ENCODE data around the gene KCNQ1.

The KCNQ1 gene

GRCh38 chr11:2400762-2401435 is 43.9 kb upstream of the KCNQ1 start:
- FAIRE-seq: peak; percentile 47
- no peak for DNase-seq (ENCODE audit: insufficient read length, low spot score)
- no peak for TF ChIP-seq POLR2A (IDR thresholded peaks at IDR 0.05; ENCODE audit: low read depth, low read length)
- TF ChIP-seq POU2F2 (IDR thresholded peaks at IDR 0.05; ENCODE audit: low read depth, low read length): no peak
- TF ChIP-seq TAF1 (IDR thresholded peaks at IDR 0.05; ENCODE audit: low read depth, low read length): no peak
- no peak for TF ChIP-seq POLR2AphosphoS5 (IDR thresholded peaks at IDR 0.05; ENCODE audit: low read depth, low read length)
- TF ChIP-seq PAX5 (IDR thresholded peaks at IDR 0.05; ENCODE audit: insufficient read depth, low read length, severe bottlenecking): no peak
- no peak for TF ChIP-seq SPI1 (IDR thresholded peaks at IDR 0.05; ENCODE audit: low read depth, low read length)

DNA sequence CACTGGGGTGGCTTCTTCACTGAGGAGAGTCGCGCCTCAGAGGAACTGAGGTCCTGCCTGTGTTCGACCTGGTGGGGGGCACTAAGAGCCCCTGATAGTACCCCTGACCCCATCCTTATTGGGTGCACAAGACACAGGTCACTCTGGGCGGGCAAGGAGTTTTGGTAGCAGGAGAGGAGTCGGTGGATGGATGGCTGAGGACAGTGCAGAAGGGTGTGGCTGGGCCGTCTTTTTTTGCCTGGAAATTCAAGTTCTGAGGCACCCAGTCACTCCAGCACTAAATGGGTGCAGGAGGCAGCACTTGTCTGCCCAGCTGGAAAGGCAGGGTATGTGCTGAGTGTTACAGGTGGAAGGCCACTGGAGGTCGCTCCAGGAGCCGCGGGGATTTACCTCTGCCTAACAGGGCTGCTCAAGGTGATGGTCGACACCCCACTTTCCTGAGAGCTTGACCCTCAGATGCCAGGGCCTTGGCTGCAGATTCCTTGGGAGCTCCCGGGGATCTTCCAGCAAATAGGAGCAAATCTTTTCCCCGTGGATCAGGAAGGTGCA is 43.3 kb upstream of the KCNQ1 start:
- no peak for DNase-seq (ENCODE audit: insufficient read length, low spot score)
- no peak for FAIRE-seq
- TF ChIP-seq POU2F2 (IDR thresholded peaks at IDR 0.05; ENCODE audit: low read depth, low read length) (no peak), POLR2AphosphoS5 (IDR thresholded peaks at IDR 0.05; ENCODE audit: low read depth, low read length) (no peak), SPI1 (IDR thresholded peaks at IDR 0.05; ENCODE audit: low read depth, low read length) (no peak), TAF1 (IDR thresholded peaks at IDR 0.05; ENCODE audit: low read depth, low read length) (no peak), POLR2A (IDR thresholded peaks at IDR 0.05; ENCODE audit: low read depth, low read length) (no peak), PAX5 (IDR thresholded peaks at IDR 0.05; ENCODE audit: insufficient read depth, low read length, severe bottlenecking) (no peak)

DNA sequence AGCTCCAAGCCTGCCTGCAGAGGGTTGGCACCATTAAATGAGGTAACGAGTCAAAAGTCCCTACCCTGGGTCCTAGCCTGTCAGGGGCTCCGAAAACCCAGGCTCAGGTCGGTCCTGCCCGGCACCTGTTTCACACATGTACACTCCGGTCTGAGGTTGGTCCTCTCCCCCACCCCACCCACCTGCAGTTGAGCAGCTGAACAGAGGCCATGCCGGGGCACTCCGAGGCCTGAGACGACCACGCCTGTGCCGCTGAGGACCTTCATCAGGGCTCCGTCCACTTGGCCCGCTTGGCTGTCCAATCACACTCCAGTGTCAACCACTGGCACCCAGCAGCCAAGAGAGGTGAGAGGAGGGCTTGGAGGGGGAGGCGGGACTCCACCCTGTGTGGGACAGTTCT is 42.7 kb upstream of the KCNQ1 start:
- no peak for FAIRE-seq
- DNase-seq (ENCODE audit: insufficient read length, low spot score): no peak
- TF ChIP-seq TAF1 (IDR thresholded peaks at IDR 0.05; ENCODE audit: low read depth, low read length) (no peak), PAX5 (IDR thresholded peaks at IDR 0.05; ENCODE audit: insufficient read depth, low read length, severe bottlenecking) (no peak), POU2F2 (IDR thresholded peaks at IDR 0.05; ENCODE audit: low read depth, low read length) (no peak), SPI1 (IDR thresholded peaks at IDR 0.05; ENCODE audit: low read depth, low read length) (no peak), POLR2A (IDR thresholded peaks at IDR 0.05; ENCODE audit: low read depth, low read length) (no peak)

DNA sequence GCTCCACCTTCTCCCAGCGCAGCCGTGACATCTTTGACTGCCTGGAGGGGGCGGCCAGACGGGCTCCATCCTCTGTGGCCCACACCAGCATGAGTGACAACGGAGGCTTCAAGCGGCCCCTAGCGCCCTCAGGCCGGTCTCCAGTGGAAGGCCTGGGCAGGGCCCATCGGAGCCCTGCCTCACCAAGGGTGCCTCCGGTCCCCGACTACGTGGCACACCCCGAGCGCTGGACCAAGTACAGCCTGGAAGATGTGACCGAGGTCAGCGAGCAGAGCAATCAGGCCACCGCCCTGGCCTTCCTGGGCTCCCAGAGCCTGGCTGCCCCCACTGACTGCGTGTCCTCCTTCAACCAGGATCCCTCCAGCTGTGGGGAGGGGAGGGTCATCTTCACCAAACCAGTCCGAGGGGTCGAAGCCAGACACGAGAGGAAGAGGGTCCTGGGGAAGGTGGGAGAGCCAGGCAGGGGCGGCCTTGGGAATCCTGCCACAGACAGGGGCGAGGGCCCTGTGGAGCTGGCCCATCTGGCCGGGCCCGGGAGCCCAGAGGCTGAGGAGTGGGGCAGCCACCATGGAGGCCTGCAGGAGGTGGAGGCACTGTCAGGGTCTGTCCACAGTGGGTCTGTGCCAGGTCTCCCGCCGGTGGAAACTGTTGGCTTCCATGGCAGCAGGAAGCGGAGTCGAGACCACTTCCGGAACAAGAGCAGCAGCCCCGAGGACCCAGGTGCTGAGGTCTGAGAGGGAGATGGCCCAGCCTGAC is 41.7 kb upstream of the KCNQ1 start:
- FAIRE-seq: no peak
- no peak for TF ChIP-seq POLR2A (IDR thresholded peaks at IDR 0.05; ENCODE audit: low read depth, low read length)
- TF ChIP-seq POU2F2 (IDR thresholded peaks at IDR 0.05; ENCODE audit: low read depth, low read length): no peak
- no peak for TF ChIP-seq POLR2AphosphoS5 (IDR thresholded peaks at IDR 0.05; ENCODE audit: low read depth, low read length)
- no peak for TF ChIP-seq PAX5 (IDR thresholded peaks at IDR 0.05; ENCODE audit: insufficient read depth, low read length, severe bottlenecking)

DNA sequence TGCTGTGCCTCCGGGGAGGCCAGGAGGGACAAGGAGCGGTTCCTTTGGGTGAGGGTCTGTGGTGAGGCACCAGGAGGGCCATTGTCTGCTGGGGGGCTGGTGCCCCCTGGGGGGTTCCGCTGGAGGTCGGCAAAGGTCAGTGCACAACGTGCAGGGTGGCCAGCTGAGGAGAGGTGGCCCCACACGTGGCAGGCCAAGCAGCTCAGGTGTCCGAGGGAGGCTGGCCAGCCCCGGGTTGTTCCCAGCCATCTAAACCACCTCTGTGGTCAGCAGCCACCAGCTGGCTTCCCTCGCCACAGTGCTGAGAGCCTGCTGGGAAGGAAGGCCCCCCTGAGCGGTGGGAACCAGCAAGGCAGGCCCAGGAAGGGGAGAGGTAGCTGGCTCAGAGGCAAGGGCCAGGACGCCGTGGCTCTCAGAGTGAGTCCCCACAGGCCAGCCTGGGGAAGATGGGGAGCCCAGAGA is 40.0 kb upstream of the KCNQ1 start:
- no peak; the same call in 1 of the 2 replicates for TF ChIP-seq POU2F2 (IDR thresholded peaks at IDR 0.05; ENCODE audit: low read depth, low read length)
- TF ChIP-seq POLR2AphosphoS5 (IDR thresholded peaks at IDR 0.05; ENCODE audit: low read depth, low read length): peak; percentile 64
- DNase-seq (ENCODE audit: insufficient read length, low spot score) (no peak), FAIRE-seq (no peak)

More for the DNA sequence above, 41.7 kb upstream of the KCNQ1 start:
- no peak for DNase-seq (ENCODE audit: insufficient read length, low spot score)

GRCh38 chr11:2406451-2406850 is 38.4 kb upstream of the KCNQ1 start:
- no peak for DNase-seq (ENCODE audit: insufficient read length, low spot score)
- FAIRE-seq: no peak
- no peak for TF ChIP-seq PAX5 (IDR thresholded peaks at IDR 0.05; ENCODE audit: insufficient read depth, low read length, severe bottlenecking)
- TF ChIP-seq TAF1 (IDR thresholded peaks at IDR 0.05; ENCODE audit: low read depth, low read length): no peak
- TF ChIP-seq POLR2AphosphoS5 (IDR thresholded peaks at IDR 0.05; ENCODE audit: low read depth, low read length): no peak
- no peak for TF ChIP-seq POLR2A (IDR thresholded peaks at IDR 0.05; ENCODE audit: low read depth, low read length)
- no peak for TF ChIP-seq POU2F2 (IDR thresholded peaks at IDR 0.05; ENCODE audit: low read depth, low read length)
- no peak for TF ChIP-seq SPI1 (IDR thresholded peaks at IDR 0.05; ENCODE audit: low read depth, low read length)

- DNase-seq (ENCODE audit: insufficient read length, low spot score): no peak
- no peak for FAIRE-seq
- TF ChIP-seq SPI1 (IDR thresholded peaks at IDR 0.05; ENCODE audit: low read depth, low read length): no peak
- no peak for TF ChIP-seq POLR2A (IDR thresholded peaks at IDR 0.05; ENCODE audit: low read depth, low read length)
- no peak for TF ChIP-seq POU2F2 (IDR thresholded peaks at IDR 0.05; ENCODE audit: low read depth, low read length)
- no peak for TF ChIP-seq POLR2AphosphoS5 (IDR thresholded peaks at IDR 0.05; ENCODE audit: low read depth, low read length)
- no peak for TF ChIP-seq PAX5 (IDR thresholded peaks at IDR 0.05; ENCODE audit: insufficient read depth, low read length, severe bottlenecking)
- no peak for TF ChIP-seq TAF1 (IDR thresholded peaks at IDR 0.05; ENCODE audit: low read depth, low read length)
Observed at GRCh38 chr11:2406878-2407410, 37.9 kb upstream of the KCNQ1 start.

DNA sequence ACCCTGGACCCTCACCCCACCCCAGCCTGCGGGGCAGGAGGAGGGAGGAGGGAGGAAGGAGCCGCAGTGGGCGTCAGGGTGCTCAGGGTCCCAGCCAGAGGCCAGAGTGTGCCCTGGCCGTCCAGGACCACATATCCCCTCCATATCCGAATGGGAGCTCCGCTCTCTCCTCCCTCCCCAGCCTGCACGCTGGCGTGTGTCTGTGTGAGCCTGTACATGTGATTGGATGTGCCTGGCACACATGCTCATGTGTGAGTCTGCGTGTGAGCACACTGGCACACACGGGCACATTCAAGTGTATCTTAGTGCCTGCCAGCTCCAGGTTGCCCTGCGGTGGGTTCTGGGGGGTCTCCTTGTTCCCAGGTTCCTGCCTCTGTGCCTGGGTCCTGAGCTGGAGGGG is 36.1 kb upstream of the KCNQ1 start:
- TF ChIP-seq TAF1 (IDR thresholded peaks at IDR 0.05; ENCODE audit: low read depth, low read length) (no peak), POLR2A (IDR thresholded peaks at IDR 0.05; ENCODE audit: low read depth, low read length) (no peak), SPI1 (IDR thresholded peaks at IDR 0.05; ENCODE audit: low read depth, low read length) (no peak), POU2F2 (IDR thresholded peaks at IDR 0.05; ENCODE audit: low read depth, low read length) (no peak), PAX5 (IDR thresholded peaks at IDR 0.05; ENCODE audit: insufficient read depth, low read length, severe bottlenecking) (no peak), POLR2AphosphoS5 (IDR thresholded peaks at IDR 0.05; ENCODE audit: low read depth, low read length) (no peak)
- FAIRE-seq (no peak), DNase-seq (ENCODE audit: insufficient read length, low spot score) (no peak)

GRCh38 chr11:2409126-2409525 is 35.7 kb upstream of the KCNQ1 start:
- TF ChIP-seq SPI1 (IDR thresholded peaks at IDR 0.05; ENCODE audit: low read depth, low read length) (no peak), PAX5 (IDR thresholded peaks at IDR 0.05; ENCODE audit: insufficient read depth, low read length, severe bottlenecking) (no peak), TAF1 (IDR thresholded peaks at IDR 0.05; ENCODE audit: low read depth, low read length) (no peak)
- FAIRE-seq (no peak), DNase-seq (ENCODE audit: insufficient read length, low spot score) (no peak)

Measured in GM12891 (cell line).